ENCODE data around the gene PCOLCE2. TPM values are rescaled to one million over a fixed set of nuclear protein-coding genes. Genes with fewer than 3 reads are reported as not detected.

Gene PCOLCE2
- polyA plus RNA-seq, 1 donor (not counting 4 experiments of a cell fraction or from before 2014, with no cell fraction given) = 2.4 TPM

- no peak overlapping the region for H2AFZ ChIP-seq (ENCODE audit: control insufficient read depth, low read length)
- no peaks in the 10 kb centered on the region for H3K4me1 ChIP-seq (ENCODE audit: control insufficient read depth, extremely low read depth, insufficient read depth, low read length)
These were observed 42.3 kb upstream of the PCOLCE2 start for GRCh38 chr3:142931222-142931621.

DNA sequence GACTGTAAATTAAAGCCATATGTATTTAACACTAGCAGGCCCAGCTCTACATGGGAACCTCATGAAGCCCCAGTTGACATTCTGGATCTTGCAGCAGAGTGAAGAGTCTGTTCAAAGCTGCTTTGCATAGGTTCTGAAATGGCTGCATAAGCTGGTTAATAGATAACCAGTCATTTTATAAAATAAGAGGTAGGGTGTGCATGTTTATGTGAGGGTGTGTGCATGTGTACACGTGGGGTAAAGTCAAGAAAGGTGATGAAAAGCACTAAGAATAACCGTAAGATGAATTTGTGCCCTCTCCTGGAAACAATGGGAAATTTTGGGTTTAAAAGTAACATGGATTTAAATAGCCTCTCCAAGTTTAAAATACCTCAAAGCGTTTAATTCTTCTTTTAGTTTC, 41.6 kb upstream of the PCOLCE2 start:
- no peaks in the 10 kb centered on the region for H3K27me3 ChIP-seq (ENCODE audit: control insufficient read depth, extremely low read depth, insufficient read depth, low read length)
- no peaks in the 10 kb centered on the region for H4K20me1 ChIP-seq (ENCODE audit: control insufficient read depth, extremely low read depth, insufficient read depth, low read length)
- H2AFZ ChIP-seq (ENCODE audit: control insufficient read depth, low read length) = no peak overlapping the region
- H3K4me1 ChIP-seq (ENCODE audit: control insufficient read depth, extremely low read depth, insufficient read depth, low read length) = peaks cover 4% of the 10 kb centered on the region
- TF ChIP-seq EZH2 (IDR thresholded peaks at IDR 0.05; ENCODE audit: low read length) = no peak
- TF ChIP-seq, protein P1, sequence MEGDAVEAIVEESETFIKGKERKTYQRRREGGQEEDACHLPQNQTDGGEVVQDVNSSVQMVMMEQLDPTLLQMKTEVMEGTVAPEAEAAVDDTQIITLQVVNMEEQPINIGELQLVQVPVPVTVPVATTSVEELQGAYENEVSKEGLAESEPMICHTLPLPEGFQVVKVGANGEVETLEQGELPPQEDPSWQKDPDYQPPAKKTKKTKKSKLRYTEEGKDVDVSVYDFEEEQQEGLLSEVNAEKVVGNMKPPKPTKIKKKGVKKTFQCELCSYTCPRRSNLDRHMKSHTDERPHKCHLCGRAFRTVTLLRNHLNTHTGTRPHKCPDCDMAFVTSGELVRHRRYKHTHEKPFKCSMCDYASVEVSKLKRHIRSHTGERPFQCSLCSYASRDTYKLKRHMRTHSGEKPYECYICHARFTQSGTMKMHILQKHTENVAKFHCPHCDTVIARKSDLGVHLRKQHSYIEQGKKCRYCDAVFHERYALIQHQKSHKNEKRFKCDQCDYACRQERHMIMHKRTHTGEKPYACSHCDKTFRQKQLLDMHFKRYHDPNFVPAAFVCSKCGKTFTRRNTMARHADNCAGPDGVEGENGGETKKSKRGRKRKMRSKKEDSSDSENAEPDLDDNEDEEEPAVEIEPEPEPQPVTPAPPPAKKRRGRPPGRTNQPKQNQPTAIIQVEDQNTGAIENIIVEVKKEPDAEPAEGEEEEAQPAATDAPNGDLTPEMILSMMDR (optimal IDR thresholded peaks at IDR 0.05 in 1 of 3, IDR thresholded peaks at IDR 0.05 in 1 of 3, conservative IDR thresholded peaks at IDR 0.05 in 1 of 3; ENCODE audit: extremely low read depth in 1 of 3, insufficient read depth in 2 of 3, low read length in 3 of 3) = no peak
- H3K4me2 ChIP-seq (ENCODE audit: control insufficient read depth, extremely low read depth, insufficient read depth, low read depth, low read length) = no peak overlapping the region
- H3K4me3 ChIP-seq (ENCODE audit: control insufficient read depth in 2 of 3, extremely low read depth in 1 of 3, insufficient read depth in 2 of 3, low read depth in 1 of 3, low read length in 3 of 3) = no peak overlapping the region
- no peaks in the 10 kb centered on the region for H3K9me1 ChIP-seq (ENCODE audit: control insufficient read depth, extremely low read depth, insufficient read depth, low read length)
- H3K9ac ChIP-seq (ENCODE audit: control insufficient read depth, extremely low read depth, insufficient read depth, low read length) = no peak overlapping the region
- no peak overlapping the region for H3K27ac ChIP-seq (ENCODE audit: control insufficient read depth, insufficient read depth, low read length)
- no peak for DNase-seq (ENCODE audit: low read depth, low spot score)
- no peaks in the 10 kb centered on the region for H3K79me2 ChIP-seq (ENCODE audit: control insufficient read depth, insufficient read depth, low read length)
- H3K9me3 ChIP-seq (ENCODE audit: control insufficient read depth, low read depth, low read length) = no peaks in the 10 kb centered on the region
- dilution Hi-C loops (cut with MboI; ENCODE audit: extremely low pct_ligation_motif_present, low sequenced_read_pairs) = no loop called here
- FAIRE-seq = no peak
- no peaks in the 10 kb centered on the region for H3K36me3 ChIP-seq (ENCODE audit: control insufficient read depth in 2 of 2, extremely low read depth in 1 of 2, insufficient read depth in 2 of 2, low read length in 2 of 2)

More at GRCh38 chr3:142931222-142931621, 42.3 kb upstream of the PCOLCE2 start:
- no peak for DNase-seq (ENCODE audit: low read depth, low spot score)
- no peak for FAIRE-seq
- Histone ChIP-seq H3K27ac (ENCODE audit: control insufficient read depth, insufficient read depth, low read length) (no peak overlapping the region), H3K9me3 (ENCODE audit: control insufficient read depth, low read depth, low read length) (no peaks in the 10 kb centered on the region), H3K27me3 (ENCODE audit: control insufficient read depth, extremely low read depth, insufficient read depth, low read length) (no peaks in the 10 kb centered on the region), H3K4me2 (ENCODE audit: control insufficient read depth, extremely low read depth, insufficient read depth, low read depth, low read length) (no peak overlapping the region), H4K20me1 (ENCODE audit: control insufficient read depth, extremely low read depth, insufficient read depth, low read length) (no peaks in the 10 kb centered on the region), H3K9ac (ENCODE audit: control insufficient read depth, extremely low read depth, insufficient read depth, low read length) (no peak overlapping the region), H3K9me1 (ENCODE audit: control insufficient read depth, extremely low read depth, insufficient read depth, low read length) (no peaks in the 10 kb centered on the region), H3K36me3 (ENCODE audit: control insufficient read depth in 2 of 2, extremely low read depth in 1 of 2, insufficient read depth in 2 of 2, low read length in 2 of 2) (no peaks in the 10 kb centered on the region), H3K79me2 (ENCODE audit: control insufficient read depth, insufficient read depth, low read length) (no peaks in the 10 kb centered on the region), H3K4me3 (ENCODE audit: control insufficient read depth in 2 of 3, extremely low read depth in 1 of 3, insufficient read depth in 2 of 3, low read depth in 1 of 3, low read length in 3 of 3) (no peak overlapping the region)
- dilution Hi-C loops (cut with MboI; ENCODE audit: extremely low pct_ligation_motif_present, low sequenced_read_pairs) = no loop called here
- TF ChIP-seq EZH2 (IDR thresholded peaks at IDR 0.05; ENCODE audit: low read length) = no peak
- TF ChIP-seq, protein P1 (optimal IDR thresholded peaks at IDR 0.05 in 1 of 3, IDR thresholded peaks at IDR 0.05 in 1 of 3, conservative IDR thresholded peaks at IDR 0.05 in 1 of 3; ENCODE audit: extremely low read depth in 1 of 3, insufficient read depth in 2 of 3, low read length in 3 of 3) = peak; percentile 12 to 31 (median 30)
